ENCODE measurements around the gene PTPRD. TPM values are rescaled to one million over a fixed set of nuclear protein-coding genes. Genes with fewer than 3 reads are reported as not detected.

Gene PTPRD
- total and polyA plus RNA-seq, 2 experiments from 2014 or later, result 11.5 to 58.0 TPM

DNA sequence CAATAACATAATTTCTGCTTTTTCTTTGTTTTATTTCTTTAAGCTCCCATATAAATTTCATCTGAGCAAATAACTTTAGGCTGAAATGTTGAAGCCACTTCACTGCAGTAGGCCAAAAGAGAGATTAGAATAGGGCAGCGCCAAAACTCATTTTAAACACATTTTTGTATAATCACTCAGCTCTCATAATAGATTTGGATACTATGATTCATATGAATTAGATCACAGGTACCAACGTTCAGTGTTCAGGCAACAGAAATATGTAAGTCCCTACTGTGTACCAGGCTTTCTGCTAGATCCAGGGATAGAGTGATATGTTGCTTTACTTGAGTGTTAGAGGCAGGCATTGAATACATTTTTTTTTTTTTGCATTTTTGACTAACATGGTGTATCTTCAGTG lies 370.5 kb downstream of the PTPRD start:
- H3K79me2 ChIP-seq (replicated peaks; ENCODE audit: insufficient read depth), result no peaks in the 10 kb centered on the region
- no peaks in the 10 kb centered on the region for H3K36me3 ChIP-seq (ENCODE audit: insufficient read depth)
- H3K9me2 ChIP-seq (ENCODE audit: insufficient read depth), result no peaks in the 10 kb centered on the region
- Mint-ChIP-seq H3K36me3 (ENCODE audit: low read depth) (no peaks in the 10 kb centered on the region; the same call in 2 of the 3 replicates), H3K4me3 (no peak overlapping the region), H3K27me3 (ENCODE audit: insufficient read depth, low read depth, poor library complexity) (no peaks in the 10 kb centered on the region), H3K27ac (no peak overlapping the region), H3K4me1 (peaks cover 12% of the 10 kb centered on the region), H3K9me3 (no peaks in the 10 kb centered on the region)
- no peak overlapping the region for H3K4me2 ChIP-seq
- H3K27ac ChIP-seq (ENCODE audit: low read depth), result no peak overlapping the region
- H3K27me3 ChIP-seq (ENCODE audit: insufficient read depth), result no peaks in the 10 kb centered on the region
- TF ChIP-seq, protein P1, sequence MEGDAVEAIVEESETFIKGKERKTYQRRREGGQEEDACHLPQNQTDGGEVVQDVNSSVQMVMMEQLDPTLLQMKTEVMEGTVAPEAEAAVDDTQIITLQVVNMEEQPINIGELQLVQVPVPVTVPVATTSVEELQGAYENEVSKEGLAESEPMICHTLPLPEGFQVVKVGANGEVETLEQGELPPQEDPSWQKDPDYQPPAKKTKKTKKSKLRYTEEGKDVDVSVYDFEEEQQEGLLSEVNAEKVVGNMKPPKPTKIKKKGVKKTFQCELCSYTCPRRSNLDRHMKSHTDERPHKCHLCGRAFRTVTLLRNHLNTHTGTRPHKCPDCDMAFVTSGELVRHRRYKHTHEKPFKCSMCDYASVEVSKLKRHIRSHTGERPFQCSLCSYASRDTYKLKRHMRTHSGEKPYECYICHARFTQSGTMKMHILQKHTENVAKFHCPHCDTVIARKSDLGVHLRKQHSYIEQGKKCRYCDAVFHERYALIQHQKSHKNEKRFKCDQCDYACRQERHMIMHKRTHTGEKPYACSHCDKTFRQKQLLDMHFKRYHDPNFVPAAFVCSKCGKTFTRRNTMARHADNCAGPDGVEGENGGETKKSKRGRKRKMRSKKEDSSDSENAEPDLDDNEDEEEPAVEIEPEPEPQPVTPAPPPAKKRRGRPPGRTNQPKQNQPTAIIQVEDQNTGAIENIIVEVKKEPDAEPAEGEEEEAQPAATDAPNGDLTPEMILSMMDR (conservative IDR thresholded peaks at IDR 0.05; ENCODE audit: low read depth in 2 of 2), result no peak
- TF ChIP-seq ZNF114 (CRISPR knock-in tag; IDR thresholded peaks at IDR 0.05), result no peak
- no peak for TF ChIP-seq STAT1 (IDR thresholded peaks at IDR 0.05; ENCODE audit: unreplicated experiment)
- no peak for TF ChIP-seq JUNB (IDR thresholded peaks at IDR 0.05; ENCODE audit: unreplicated experiment)
- no peak for TF ChIP-seq POLR2AphosphoS5 (IDR thresholded peaks at IDR 0.05; ENCODE audit: low read depth)
- no peak for TF ChIP-seq ZNF462 (CRISPR knock-in tag; IDR thresholded peaks at IDR 0.05)
- TF ChIP-seq ZNF331 (CRISPR knock-in tag; IDR thresholded peaks at IDR 0.05; ENCODE audit: low read depth), result no peak
- no peak for TF ChIP-seq CREB1 (CRISPR knock-in tag; IDR thresholded peaks at IDR 0.05; ENCODE audit: low read depth)
- TF ChIP-seq EZH2phosphoT487 (IDR thresholded peaks at IDR 0.05; ENCODE audit: unreplicated experiment), result no peak
- TF ChIP-seq ETS1 (IDR thresholded peaks at IDR 0.05), result no peak
- TF ChIP-seq NANOG (IDR thresholded peaks at IDR 0.05; ENCODE audit: borderline replicate concordance), result no peak
- TF ChIP-seq, protein P2, sequence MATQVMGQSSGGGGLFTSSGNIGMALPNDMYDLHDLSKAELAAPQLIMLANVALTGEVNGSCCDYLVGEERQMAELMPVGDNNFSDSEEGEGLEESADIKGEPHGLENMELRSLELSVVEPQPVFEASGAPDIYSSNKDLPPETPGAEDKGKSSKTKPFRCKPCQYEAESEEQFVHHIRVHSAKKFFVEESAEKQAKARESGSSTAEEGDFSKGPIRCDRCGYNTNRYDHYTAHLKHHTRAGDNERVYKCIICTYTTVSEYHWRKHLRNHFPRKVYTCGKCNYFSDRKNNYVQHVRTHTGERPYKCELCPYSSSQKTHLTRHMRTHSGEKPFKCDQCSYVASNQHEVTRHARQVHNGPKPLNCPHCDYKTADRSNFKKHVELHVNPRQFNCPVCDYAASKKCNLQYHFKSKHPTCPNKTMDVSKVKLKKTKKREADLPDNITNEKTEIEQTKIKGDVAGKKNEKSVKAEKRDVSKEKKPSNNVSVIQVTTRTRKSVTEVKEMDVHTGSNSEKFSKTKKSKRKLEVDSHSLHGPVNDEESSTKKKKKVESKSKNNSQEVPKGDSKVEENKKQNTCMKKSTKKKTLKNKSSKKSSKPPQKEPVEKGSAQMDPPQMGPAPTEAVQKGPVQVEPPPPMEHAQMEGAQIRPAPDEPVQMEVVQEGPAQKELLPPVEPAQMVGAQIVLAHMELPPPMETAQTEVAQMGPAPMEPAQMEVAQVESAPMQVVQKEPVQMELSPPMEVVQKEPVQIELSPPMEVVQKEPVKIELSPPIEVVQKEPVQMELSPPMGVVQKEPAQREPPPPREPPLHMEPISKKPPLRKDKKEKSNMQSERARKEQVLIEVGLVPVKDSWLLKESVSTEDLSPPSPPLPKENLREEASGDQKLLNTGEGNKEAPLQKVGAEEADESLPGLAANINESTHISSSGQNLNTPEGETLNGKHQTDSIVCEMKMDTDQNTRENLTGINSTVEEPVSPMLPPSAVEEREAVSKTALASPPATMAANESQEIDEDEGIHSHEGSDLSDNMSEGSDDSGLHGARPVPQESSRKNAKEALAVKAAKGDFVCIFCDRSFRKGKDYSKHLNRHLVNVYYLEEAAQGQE (IDR thresholded peaks at IDR 0.05; ENCODE audit: unreplicated experiment), result no peak
- H4K20me1 ChIP-seq (replicated peaks; ENCODE audit: insufficient read depth), result no peaks in the 10 kb centered on the region
- peaks cover 14% of the 10 kb centered on the region for H3K4me1 ChIP-seq (ENCODE audit: insufficient read depth)
- no peak for DNase-seq (ENCODE audit: low spot score)
- no peaks in the 10 kb centered on the region for H3F3A ChIP-seq (replicated peaks; ENCODE audit: low read depth)
- no peak for ATAC-seq
- no peak overlapping the region for H2AFZ ChIP-seq
- no peak overlapping the region for H3K4me3 ChIP-seq
